GM23248 (cell line): ENCODE data around the gene SPRR2B. TPM values are rescaled to one million over a fixed set of nuclear protein-coding genes. Genes with fewer than 3 reads are reported as not detected.

ENCODE experiments used
- DNase-seq: peaks from one replicate; pipeline ENCODE4 v3.0.0-alpha.2; 2015
- H2AFZ ChIP-seq: fragments of 200-600 bp; sonication (generic); 2 replicates; pipeline ENCODE4 v1.6.1; 2016; ENCODE audit warnings: antibody characterized with exemption
- H3F3A ChIP-seq: fragments of 200-600 bp; sonication (generic); 2 replicates; pipeline ENCODE4 v1.6.1; 2016; ENCODE audit warnings: mild to moderate bottlenecking, antibody characterized with exemption, mixed run types; ENCODE audit not compliant: insufficient read depth
- H3K27ac ChIP-seq: fragments of 200-600 bp; sonication (generic); 2 replicates; pipeline ENCODE4 v1.5.1; 2016; ENCODE audit warnings: mild to moderate bottlenecking
- H3K27me3 ChIP-seq: fragments of 200-600 bp; sonication (generic); replicated peaks from 2 replicates; pipeline ENCODE4 v1.6.1; 2016; ENCODE audit warnings: mild to moderate bottlenecking; ENCODE audit not compliant: insufficient read depth
- H3K36me3 ChIP-seq: fragments of 200-600 bp; sonication (generic); 2 replicates; pipeline ENCODE4 v1.6.1; 2016; ENCODE audit warnings: low read depth, mild to moderate bottlenecking
- H3K4me1 ChIP-seq: fragments of 200-600 bp; sonication (generic); 2 replicates; pipeline ENCODE4 v1.6.1; 2016; ENCODE audit warnings: mild to moderate bottlenecking; ENCODE audit not compliant: insufficient read depth
- H3K4me2 ChIP-seq: fragments of 200-600 bp; sonication (generic); one replicate; pipeline ENCODE4 v1.6.1; 2016; ENCODE audit warnings: mild to moderate bottlenecking; ENCODE audit not compliant: unreplicated experiment
- H3K4me3 ChIP-seq: fragments of 200-600 bp; sonication (generic); 2 replicates; pipeline ENCODE4 v1.5.1; 2016; ENCODE audit warnings: mild to moderate bottlenecking
- H3K79me2 ChIP-seq: fragments of 200-600 bp; sonication (generic); 2 replicates; pipeline ENCODE4 v1.6.1; 2016; ENCODE audit warnings: mild to moderate bottlenecking; ENCODE audit not compliant: insufficient read depth
- H3K9ac ChIP-seq: fragments of 200-600 bp; sonication (generic); 2 replicates; pipeline ENCODE4 v1.6.1; 2016; ENCODE audit warnings: mild to moderate bottlenecking
- H3K9me2 ChIP-seq: fragments of 200-600 bp; sonication (generic); 2 replicates; pipeline ENCODE4 v1.6.1; 2016; ENCODE audit warnings: mixed run types, mild to moderate bottlenecking, moderate library complexity; ENCODE audit not compliant: insufficient read depth
- H3K9me3 ChIP-seq: fragments of 200-600 bp; sonication (generic); one replicate; pipeline ENCODE4 v1.6.1; 2017; ENCODE audit warnings: low read depth
- H4K20me1 ChIP-seq: fragments of 200-600 bp; sonication (generic); 2 replicates; pipeline ENCODE4 v1.6.0; 2016; ENCODE audit not compliant: insufficient read depth
- EZH2 ChIP-seq: fragments of 200-600 bp; sonication (generic); IDR thresholded peaks from 2 replicates; pipeline ENCODE4 v1.6.1; 2018; ENCODE audit warnings: antibody characterized with exemption, mild to moderate bottlenecking; ENCODE audit not compliant: insufficient read depth, poor library complexity, severe bottlenecking
- EZH2phosphoT487 ChIP-seq: fragments of 200-600 bp; sonication (generic); IDR thresholded peaks from 2 replicates; pipeline ENCODE4 v1.6.1; 2018; ENCODE audit warnings: antibody characterized with exemption, moderate library complexity, mild to moderate bottlenecking, low read depth; ENCODE audit not compliant: insufficient read depth
- WGBS, 2 experiments: methylation state at CpG; one replicate each; pipeline ENCODE4 v1.1.6; 2015 to 2017; ENCODE audit warnings: low lambda C conversion rate in 2 of 2, low coverage in 1 of 2; ENCODE audit errors: missing lambda C conversion rate in 2 of 2; 5-methylcytosine and 5-hydroxymethylcytosine counted together
- in situ Hi-C: fragments of 300-500 bp; cut with MboI; formaldehyde crosslinking; loops from 2 replicates; pipeline ENCODE4 v1.15.0; 2020
- polyA plus RNA-seq: library from polyadenylated mRNA; unstranded; fragments of >200 nt; fragmentation: Nextera tagmentation; extraction: Ambion mirVana; gene quantifications from 2 replicates; pipeline ENCODE4 v1.2.1, GENCODE V29; 2016
- total RNA-seq: library from RNA; depleted of rRNA; stranded (reverse); fragments of >200 nt; shearing (Covaris generic); gene quantifications from 2 replicates; pipeline ENCODE4 v1.2.3, GENCODE V29; 2014

Gene SPRR2B
- total and polyA plus RNA-seq, 2 experiments from 2014 or later = not detected

DNA sequence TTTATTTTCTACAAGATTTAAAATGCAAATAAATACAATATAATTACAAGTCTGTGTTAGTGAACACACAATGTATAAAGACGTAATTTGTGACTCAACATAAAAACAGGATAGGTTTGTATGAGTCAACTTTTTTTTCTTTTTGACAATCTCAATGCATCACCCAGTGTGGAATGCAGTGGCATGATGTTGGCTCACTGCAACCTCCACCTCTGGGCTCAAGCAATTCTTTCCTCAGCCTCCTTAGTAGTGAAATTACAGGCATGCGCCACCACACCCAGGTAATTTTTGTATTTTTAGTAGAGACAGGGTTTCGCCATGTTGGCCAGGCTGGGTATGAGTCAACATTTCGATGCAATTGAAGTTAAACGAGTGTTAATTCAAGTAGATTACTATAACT lies 28.8 kb upstream of the SPRR2B start:
- no peak overlapping the region for H2AFZ ChIP-seq
- H3K9me2 ChIP-seq = no peaks in the 10 kb centered on the region
- no peaks in the 10 kb centered on the region for H3F3A ChIP-seq
- H3K79me2 ChIP-seq = no peaks in the 10 kb centered on the region
- 27 to 33% methylated on average over 5 of the region's 5 CpGs for WGBS, 2 experiments
- DNase-seq = peak; percentile 73
- no peak overlapping the region for H3K4me2 ChIP-seq
- H3K36me3 ChIP-seq = no peaks in the 10 kb centered on the region
- no peak overlapping the region for H3K9ac ChIP-seq
- no peaks in the 10 kb centered on the region for H3K9me3 ChIP-seq
- no peak overlapping the region for H3K27ac ChIP-seq
- TF ChIP-seq EZH2phosphoT487 (no peak), EZH2 (no peak)
- no peaks in the 10 kb centered on the region for H4K20me1 ChIP-seq
- in situ Hi-C loops = no loop called here
- H3K27me3 ChIP-seq = no peaks in the 10 kb centered on the region; the same call in 1 of the 2 replicates
- 0 out of 2 replicates have a peak, but pooled peaks cover 12% of the 10 kb centered on the region for H3K4me1 ChIP-seq
- no peak overlapping the region for H3K4me3 ChIP-seq

DNA sequence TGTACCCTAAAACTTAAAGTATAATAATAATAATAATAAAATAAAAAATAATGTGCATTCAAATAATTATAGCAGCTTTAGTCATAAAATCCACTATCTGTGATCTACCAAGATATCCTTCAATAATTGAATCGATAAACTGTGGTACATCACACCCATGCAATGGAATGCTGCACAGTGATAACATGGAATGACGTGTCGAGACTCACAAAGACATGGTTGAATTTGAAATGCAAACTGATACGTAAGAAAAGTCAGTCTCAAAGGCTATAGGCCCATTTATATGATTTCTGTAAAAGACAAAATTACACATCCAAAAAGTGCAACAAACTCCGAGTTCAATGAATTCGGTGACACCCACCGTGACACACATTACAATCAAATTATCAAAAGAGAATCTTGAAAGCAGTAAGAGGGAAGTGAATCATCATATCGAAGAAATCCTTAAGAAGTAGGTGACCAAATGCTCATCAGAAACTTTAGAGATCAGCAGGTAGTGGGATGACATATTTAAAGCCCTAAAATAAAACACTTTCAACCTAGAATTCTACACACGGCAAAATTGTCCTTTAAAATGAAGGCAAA lies 28.1 kb upstream of the SPRR2B start:
- Histone ChIP-seq H3F3A (no peaks in the 10 kb centered on the region), H4K20me1 (no peaks in the 10 kb centered on the region), H3K4me3 (no peak overlapping the region), H3K9me2 (no peaks in the 10 kb centered on the region), H3K9me3 (no peaks in the 10 kb centered on the region), H2AFZ (no peak overlapping the region), H3K27me3 (no peaks in the 10 kb centered on the region; the same call in 1 of the 2 replicates), H3K9ac (no peak overlapping the region), H3K4me2 (no peak overlapping the region), H3K27ac (no peak overlapping the region), H3K4me1 (0 out of 2 replicates have a peak, but pooled peaks cover 12% of the 10 kb centered on the region), H3K79me2 (no peaks in the 10 kb centered on the region), H3K36me3 (no peaks in the 10 kb centered on the region)
- 28 to 39% methylated on average over 9 of the region's 9 CpGs for WGBS, 2 experiments
- TF ChIP-seq EZH2 (no peak), EZH2phosphoT487 (no peak)
- DNase-seq = no peak
- in situ Hi-C loops = no loop called here

DNA sequence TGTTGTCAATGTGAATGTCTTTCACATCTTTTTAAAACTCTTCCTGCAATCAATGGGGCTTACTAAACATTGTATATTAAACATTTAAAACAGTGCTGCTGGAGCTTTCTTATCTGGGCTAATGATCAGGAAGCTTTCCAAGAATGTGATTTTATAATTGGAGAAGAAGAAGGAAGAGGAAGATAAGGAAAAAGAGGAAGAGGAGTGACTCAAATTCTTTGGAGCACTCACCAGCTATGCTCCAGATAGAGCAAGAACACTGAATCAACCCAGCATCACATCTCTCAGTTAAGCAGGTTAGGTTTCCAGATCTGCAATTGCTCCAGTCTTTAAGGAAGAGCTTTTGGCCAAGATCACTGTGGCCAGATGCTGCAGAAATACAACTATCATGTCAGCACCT lies 24.4 kb upstream of the SPRR2B start:
- no peak for TF ChIP-seq EZH2
- TF ChIP-seq EZH2phosphoT487 = no peak
- H3K4me3 ChIP-seq = no peak overlapping the region
- H3K4me1 ChIP-seq = 0 out of 2 replicates have a peak, but pooled peaks cover 12% of the 10 kb centered on the region
- no peak overlapping the region for H3K27ac ChIP-seq
- H3K9me2 ChIP-seq = no peaks in the 10 kb centered on the region
- no peaks in the 10 kb centered on the region for H3K36me3 ChIP-seq
- H3K79me2 ChIP-seq = no peaks in the 10 kb centered on the region
- no peak overlapping the region for H3K4me2 ChIP-seq
- no peak for DNase-seq
- no peaks in the 10 kb centered on the region for H4K20me1 ChIP-seq
- in situ Hi-C loops = no loop called here
- H2AFZ ChIP-seq = no peak overlapping the region
- no peaks in the 10 kb centered on the region for H3F3A ChIP-seq
- H3K9me3 ChIP-seq = no peaks in the 10 kb centered on the region
- no peaks in the 10 kb centered on the region for H3K27me3 ChIP-seq
- no peak overlapping the region for H3K9ac ChIP-seq

DNA sequence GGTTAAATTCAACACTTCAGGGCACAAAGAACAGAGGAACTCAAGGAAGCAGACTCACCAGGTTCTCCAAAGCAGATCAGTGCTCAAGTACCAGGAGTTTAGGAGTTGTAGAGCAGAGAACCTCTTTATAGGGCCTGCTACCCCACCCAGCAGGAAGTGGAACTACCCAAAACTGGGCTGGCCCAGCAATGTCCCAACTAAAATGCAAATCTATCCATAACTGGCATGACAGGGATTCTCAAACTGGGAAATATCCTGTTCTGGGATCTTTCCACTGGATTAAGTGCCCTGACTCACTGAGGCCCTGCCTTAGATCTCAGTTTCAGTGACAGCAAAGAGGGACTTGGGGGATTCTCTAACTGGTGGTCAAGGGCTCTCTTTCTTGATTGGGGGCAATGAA lies 23.0 kb upstream of the SPRR2B start, which contains the start of gene SPRR2E:
TSS of gene SPRR2E (minus strand) at position 101 of the 400 bp plus-strand sequence. CDS start 775 bp downstream, outside the sequence.
- Histone ChIP-seq H3K4me1 (no peaks in the 10 kb centered on the region), H3K9ac (no peak within 1 kb of the TSS), H3K36me3 (no peaks in the 10 kb centered on the region), H4K20me1 (no peaks in the 10 kb centered on the region), H2AFZ (no peak within 1 kb of the TSS), H3K27ac (no peak within 1 kb of the TSS), H3K4me2 (no peak within 1 kb of the TSS), H3F3A (no peaks in the 10 kb centered on the region), H3K9me3 (no peaks in the 10 kb centered on the region), H3K4me3 (no peak within 1 kb of the TSS), H3K79me2 (no peaks in the 10 kb centered on the region), H3K27me3 (no peaks in the 10 kb centered on the region), H3K9me2 (no peaks in the 10 kb centered on the region)
- in situ Hi-C loops = no loop called here
- no peak for DNase-seq
- TF ChIP-seq EZH2 (no peak), EZH2phosphoT487 (no peak)

DNA sequence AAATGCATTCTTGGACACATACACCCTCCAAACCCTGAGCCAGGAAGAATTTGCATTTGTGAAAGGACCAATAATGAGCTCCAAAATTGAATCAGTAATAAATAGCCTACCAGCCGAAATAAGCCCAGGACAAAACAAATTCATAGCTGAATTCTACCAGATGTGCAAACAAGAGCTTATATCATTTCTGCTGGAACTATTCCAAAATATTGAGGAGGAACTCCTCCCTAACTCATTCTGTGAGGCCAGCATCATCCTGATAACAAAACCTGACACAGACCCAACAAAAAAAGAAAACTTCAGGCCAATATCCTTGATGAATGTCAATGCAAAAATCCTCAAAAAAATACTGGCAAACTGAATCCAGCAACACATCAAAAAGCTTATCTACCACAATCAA lies 16.2 kb upstream of the SPRR2B start:
- in situ Hi-C loops = no loop called here
- TF ChIP-seq EZH2phosphoT487 = no peak
- TF ChIP-seq EZH2 = no peak
- no peak overlapping the region for H3K4me2 ChIP-seq

More for the DNA sequence above, 16.2 kb upstream of the SPRR2B start:
- no peak for DNase-seq
- Histone ChIP-seq H3K36me3 (no peaks in the 10 kb centered on the region), H3K79me2 (no peaks in the 10 kb centered on the region), H2AFZ (no peak overlapping the region), H3K4me3 (no peak overlapping the region), H3K4me1 (no peaks in the 10 kb centered on the region), H3K27ac (no peak overlapping the region), H3K9ac (no peak overlapping the region), H4K20me1 (no peaks in the 10 kb centered on the region), H3K9me3 (no peaks in the 10 kb centered on the region), H3F3A (no peaks in the 10 kb centered on the region), H3K9me2 (no peaks in the 10 kb centered on the region), H3K27me3 (no peaks in the 10 kb centered on the region)
- WGBS, 2 experiments = 20 to 34% methylated on average over 1 of the region's 1 CpG
